Gastrocnemius medialis (tissue), 4 donors: Measurements from ENCODE around the gene LPIN3.

Source experiments
- CTCF ChIP-seq, 5 experiments: fragments of 450-650 bp in 3 of 5; fragments of 200-600 bp in 2 of 5; sonication (generic) in 2 of 5; IDR thresholded peaks in 4 of 5; conservative IDR thresholded peaks in 1 of 5; 1 replicate in 4 of 5; 2 replicates in 1 of 5; pipeline ENCODE4 v1.5.1; 2016 to 2019; ENCODE audit warnings: antibody characterized with exemption in 5 of 5, mild to moderate bottlenecking in 3 of 5, moderate library complexity in 3 of 5
- POLR2A ChIP-seq, 2 donors: fragments of 450-650 bp; IDR thresholded peaks; one replicate each; pipeline ENCODE4 v1.6.1; 2017; ENCODE audit warnings: antibody characterized with exemption in 2 of 2, mild to moderate bottlenecking in 2 of 2, moderate library complexity in 2 of 2

GRCh38 chr20:41391587-41392001 is 51.0 kb downstream of the LPIN3 start:
- TF ChIP-seq CTCF (IDR thresholded peaks at IDR 0.05 in 4 of 5, conservative IDR thresholded peaks at IDR 0.05 in 1 of 5): no peak
- TF ChIP-seq POLR2A (IDR thresholded peaks at IDR 0.05): no peak
